Activated T-helper 1 cell treated with anti-CD3 and anti-CD28 coated beads, Interleukin-2, amount 50 U/mL, for 16 hours (primary cell): ENCODE measurements around the gene DENND5B.
"Not testable (repeated sequence)": the region's sequence is repeated elsewhere in the genome, so short reads cannot be mapped to it uniquely, and the experiment has no call there.

ENCODE experiments used
- DNase-seq, 2 donors: peaks; one replicate each; pipeline ENCODE4 v3.0.0-alpha.2; 2020; ENCODE audit warnings: low read depth in 1 of 2, low spot score in 1 of 2

The DENND5B gene

DNA sequence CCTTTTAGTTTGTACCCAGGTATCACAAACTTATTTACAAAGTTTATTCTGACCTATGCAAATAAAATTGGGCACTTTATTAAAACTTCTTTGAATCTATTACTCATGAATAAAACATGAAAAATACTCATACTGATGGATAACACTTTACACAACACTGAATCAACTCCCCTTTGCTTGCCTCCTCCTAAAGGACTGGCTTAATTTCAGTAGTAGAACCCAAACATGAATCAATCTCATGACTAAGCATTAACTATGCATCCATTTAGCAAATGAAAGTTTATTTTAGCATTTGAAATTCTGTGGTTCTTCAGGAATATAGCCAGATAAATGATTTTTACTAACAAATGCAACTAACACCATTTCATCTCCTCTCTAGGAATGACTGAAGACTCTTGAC is 32.4 kb downstream of the DENND5B start:
- no peak for DNase-seq

DNA sequence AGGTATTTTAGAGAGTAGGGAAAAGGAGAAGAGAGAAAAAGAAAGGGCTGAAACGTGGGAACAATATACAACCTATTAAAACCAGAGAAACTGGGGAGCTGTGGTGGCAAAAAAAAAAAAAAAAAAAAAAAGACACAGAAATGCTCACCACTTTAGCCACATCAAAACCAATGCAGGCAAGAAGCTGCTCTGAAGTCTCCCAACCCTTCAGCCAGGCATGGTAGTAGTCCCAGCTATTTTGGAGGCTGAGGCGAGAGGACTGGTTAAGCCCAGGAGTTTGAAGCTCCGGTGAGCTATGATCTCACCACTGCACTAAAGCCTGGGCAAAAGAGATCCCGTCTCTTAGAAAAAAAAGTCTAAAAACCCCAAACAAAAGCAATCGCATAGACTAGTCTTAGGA is 33.2 kb downstream of the DENND5B start:
- no peak for DNase-seq

DNA sequence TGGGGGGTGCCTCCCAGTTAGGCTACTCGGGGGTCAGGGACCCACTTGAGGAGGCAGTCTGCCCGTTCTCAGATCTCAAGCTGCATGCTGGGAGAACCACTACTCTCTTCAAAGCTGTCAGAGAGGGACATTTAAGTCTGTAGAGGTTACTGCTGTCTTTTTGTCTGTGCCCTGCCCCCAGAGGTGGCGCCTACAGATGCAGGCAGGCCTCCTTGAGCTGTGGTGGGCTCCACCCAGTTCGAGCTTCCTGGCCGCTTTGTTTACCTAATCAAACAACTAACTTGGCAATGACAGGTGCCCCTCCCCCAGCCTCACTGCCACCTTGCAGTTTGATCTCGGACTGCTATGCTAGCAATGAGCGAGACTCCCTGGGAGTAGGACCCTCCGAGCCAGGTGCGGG is 35.5 kb downstream of the DENND5B start:
- DNase-seq, result not testable (repeated sequence)

DNA sequence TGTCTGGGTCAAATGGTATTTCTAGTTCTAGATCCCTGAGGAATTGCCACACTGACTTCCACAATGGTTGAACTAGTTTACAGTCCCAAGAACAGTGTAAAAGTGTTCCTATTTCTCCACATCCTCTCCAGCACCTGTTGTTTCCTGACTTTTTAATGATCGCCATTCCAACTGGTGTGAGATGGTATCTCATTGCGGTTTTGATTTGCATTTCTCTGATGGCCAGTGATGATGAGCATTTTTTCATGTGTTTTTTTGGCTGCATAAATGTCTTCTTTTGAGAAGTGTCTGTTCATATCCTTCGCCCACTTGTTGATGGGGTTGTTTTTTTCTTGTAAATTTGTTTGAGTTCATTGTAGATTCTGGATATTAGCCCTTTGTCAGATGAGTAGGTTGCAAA is 40.3 kb downstream of the DENND5B start:
- DNase-seq, result not testable (repeated sequence)

DNA sequence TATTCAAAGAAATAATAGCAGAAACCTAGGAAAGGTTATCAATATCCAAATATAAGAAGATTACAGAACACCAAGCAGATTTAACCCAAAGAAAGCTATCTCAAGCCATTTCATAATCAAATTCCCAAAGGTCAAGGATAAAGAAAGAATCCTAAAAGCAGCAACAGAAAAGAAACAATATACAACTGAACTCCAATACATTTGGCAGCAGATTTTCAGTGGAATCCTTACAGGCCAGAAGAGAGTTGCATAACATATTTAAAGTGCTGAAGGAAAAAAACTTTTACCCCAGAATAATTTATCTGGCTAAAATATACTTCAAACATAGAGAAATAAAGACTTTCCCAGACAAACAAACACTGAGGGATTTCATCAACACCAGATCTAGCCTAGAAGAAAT is 54.3 kb downstream of the DENND5B start:
- DNase-seq, result no peak

DNA sequence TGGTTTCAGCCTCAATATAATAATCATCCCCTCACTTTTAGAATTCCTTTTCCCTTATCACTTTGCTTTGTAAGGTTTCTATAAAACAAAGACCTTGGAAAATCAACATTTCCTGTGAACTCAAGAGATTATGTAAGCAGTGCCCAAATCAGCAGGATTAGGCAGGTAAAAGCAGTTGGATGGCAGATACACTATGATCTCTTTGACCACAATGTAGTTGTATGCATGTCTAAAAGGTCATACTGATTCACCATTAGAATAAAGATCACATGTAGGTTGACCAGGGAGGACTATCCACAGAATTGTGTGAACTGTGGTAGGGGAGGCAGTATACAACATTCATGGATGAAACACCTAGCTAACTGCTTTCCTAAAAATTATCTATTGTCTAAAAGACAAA is 57.5 kb downstream of the DENND5B start:
- no peak for DNase-seq

DNA sequence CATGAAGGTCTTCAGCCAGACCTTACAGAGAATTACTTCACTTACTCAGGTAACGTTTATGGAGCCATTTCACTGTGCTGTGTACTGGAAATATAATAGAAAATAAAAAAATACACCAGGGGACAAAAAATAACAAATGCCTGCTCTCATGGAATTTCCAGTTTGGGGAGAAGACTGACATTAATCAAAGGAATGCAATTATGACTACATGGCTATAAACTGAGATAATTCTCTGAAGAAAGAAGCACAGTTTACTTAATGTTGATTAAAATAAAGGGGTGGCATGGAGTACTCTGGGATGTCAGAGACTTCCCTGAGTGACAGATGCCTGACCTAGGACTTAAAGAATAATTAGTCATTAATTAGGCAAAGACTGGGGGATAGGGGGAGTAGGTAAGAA is 59.0 kb downstream of the DENND5B start:
- DNase-seq, result no peak

DNA sequence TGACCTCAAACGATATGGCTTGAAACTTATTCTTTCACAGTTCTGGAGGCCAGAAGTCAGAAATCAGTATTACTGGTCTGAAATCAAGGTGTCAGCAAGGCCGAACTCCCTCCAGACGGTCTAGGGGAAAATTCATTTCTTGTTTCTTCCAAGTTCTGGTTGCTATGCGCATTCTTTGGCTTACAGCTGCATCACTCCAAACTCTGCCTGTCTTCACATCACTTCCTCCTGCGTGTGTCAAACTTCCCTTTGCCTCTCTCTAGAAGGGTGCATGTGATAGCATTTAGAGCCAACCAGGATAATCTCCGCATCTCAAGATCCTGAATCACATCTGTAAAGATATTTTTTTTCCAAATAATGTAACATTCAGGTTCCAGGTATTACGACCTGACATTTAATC is 62.8 kb downstream of the DENND5B start:
- no peak for DNase-seq

DNA sequence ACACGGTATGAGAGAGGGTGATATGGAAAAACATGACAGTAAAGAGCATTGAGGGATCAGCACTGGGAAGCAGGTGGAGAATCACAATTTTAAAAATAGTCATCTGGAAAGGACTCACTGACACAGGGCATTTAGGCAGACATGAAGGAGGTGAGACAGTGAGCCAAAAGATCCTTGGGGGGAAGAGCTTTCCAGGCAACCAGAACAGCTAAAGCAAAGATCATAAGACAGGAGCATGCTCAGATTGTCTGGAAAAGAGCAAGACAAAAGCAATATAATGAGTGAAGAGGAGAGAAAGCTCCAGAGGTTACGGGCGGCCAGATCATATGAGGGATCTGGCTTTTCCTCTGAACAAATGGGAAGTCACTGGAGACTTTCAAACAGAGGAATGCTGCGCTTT is 63.9 kb downstream of the DENND5B start:
- no peak for DNase-seq

DNA sequence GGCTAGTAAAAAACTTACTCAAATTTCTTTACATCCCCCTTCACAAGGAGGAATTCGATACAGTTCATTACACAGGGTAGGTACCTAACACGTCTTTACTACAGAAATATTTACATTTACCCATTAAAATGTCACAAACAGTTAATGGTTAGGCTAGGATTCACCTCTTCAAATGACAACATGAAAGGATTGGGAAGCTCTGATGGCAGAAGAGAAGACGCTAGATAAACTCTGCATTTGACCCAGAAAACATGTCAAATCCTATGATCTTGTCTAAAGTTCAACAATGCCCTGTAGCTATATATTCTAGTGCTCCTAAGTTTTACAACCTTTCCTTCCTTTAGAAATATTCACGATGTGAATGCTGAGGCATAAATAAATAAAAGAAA is 64.8 kb downstream of the DENND5B start:
- no peak for DNase-seq

DNA sequence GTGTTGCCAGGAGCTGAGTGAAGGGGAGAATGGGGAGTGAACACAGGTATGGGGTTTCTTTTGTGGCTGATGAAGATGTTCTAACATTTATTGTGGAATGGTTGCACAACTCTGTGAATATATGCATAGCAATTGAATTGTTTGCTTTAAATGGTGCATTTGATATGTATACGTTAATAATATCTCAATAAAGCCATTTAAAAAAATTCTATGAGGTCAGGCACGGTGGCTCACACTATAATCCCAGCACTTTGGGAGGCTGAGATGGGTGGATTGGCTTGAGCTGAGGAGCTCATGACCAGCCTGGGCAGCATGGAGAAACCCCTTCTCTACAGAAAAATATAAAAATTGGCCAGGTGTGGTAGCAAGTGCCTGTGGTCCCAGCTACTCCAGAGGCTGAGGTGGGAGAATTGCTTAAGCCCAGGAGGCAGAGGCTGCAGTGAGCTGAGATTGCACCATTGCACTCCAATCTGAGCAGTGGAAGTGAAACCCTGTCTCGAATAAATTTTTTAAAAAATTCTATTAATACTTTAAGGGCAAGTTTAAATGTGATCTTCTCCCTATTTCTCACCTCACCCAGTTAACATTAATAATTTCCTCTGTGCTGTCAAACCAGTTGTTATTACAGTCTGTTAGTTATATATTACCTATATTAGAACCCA is 65.3 kb downstream of the DENND5B start:
- no peak for DNase-seq

DNA sequence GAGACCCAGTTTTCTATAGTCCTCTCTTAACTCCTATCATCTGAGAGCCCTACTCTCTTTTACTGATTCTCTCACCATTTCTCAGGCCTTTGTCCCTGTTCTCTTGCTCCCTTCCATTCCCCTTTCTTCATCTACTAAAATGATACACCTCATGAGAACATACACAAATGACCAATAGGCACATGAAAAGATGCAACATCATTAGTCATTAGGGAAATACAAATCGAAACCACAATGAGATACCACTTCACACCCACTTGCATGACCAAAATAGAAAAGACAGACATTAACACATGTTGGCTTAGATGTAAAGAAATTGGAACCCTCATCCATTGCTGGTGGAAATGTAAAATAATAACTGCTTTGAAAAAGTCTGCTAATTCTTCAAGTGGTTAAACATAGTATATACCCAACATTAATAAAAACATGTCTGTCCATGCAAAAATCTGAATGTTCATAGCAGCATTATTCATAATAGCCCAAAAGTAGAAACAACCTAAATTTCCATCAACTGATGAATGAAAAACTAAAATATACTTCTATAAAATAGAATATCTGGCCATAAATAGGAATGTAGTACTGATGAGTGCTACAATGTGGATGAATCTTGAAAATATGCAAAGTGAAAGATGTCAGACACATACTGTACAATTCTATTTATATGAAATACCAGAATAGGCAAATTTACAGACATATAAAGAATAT is 66.0 kb downstream of the DENND5B start:
- no peak for DNase-seq

DNA sequence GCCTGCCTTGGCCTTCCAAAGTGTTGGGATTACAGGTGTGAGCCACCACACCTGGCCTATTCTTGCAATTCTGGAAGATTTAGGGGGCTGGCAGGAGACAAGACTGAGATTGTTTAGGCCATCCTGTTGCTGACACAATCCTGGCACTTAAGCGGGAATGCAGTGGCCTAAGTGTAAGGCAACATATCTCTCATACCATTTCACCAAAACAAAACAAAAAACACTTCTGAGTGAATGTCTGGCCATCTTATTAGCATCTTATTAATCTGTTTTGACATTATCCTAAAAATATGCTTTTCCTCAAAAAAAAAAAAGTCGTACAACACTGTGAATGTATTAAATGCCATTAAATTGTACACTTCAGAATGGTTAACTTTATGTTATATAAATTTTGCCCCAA is 67.6 kb downstream of the DENND5B start:
- DNase-seq, result no peak

DNA sequence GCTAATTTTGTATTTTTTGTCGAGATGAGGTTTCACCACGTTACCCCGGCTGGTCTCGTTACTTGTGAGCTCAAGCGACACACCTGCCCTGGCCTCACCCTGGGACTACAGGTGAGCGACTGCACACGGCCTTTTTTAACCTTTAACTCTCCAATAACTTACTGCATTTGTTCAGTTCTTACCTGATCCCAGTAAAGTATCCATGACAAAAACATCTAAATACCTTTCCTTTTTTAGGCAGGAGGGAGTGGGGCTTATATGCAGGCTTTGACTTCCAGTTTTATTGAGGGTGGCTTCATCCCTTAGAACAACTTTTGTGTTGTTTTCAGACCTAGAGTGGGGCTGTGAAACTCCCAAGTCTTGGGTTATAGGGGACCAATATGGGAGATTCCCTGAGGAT is 68.3 kb downstream of the DENND5B start:
- no peak for DNase-seq

DNA sequence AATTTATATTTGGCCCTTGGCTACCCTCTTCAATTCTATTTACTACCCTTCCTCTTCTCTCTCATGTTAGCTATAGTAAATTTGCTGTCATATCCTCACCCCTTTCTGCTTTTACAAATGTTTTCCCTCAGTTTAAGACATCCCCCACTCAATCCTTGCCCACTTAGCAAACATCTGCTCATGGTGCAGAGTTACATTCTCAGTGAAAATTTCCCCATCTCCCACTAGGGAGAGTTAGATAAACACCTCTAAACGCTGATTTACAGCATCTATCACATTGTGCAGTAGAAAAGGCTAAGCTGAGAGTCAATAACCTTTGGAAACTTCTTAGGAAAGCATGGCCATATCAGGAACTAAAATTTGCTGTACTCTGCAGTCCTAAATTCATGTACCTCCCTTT is 69.0 kb downstream of the DENND5B start:
- no peak for DNase-seq

DNA sequence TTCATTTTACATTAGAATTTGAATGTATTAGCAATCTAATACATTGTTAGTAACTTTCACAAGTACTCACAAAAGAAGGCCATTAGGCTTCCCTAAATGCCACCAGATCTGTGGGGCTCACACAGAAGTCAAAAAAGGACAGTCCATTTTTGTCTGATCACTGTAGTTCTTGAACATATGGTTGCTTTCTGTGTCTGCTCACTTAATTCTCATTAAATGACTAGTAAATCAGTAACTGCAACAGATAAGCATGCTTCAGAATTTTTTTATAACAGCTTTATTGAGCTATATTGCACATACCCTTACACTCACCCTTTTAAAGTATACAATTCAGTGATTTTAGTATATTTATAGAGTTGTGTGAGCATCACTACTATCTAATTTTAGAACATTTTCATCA is 71.4 kb downstream of the DENND5B start:
- DNase-seq, result no peak

DNA sequence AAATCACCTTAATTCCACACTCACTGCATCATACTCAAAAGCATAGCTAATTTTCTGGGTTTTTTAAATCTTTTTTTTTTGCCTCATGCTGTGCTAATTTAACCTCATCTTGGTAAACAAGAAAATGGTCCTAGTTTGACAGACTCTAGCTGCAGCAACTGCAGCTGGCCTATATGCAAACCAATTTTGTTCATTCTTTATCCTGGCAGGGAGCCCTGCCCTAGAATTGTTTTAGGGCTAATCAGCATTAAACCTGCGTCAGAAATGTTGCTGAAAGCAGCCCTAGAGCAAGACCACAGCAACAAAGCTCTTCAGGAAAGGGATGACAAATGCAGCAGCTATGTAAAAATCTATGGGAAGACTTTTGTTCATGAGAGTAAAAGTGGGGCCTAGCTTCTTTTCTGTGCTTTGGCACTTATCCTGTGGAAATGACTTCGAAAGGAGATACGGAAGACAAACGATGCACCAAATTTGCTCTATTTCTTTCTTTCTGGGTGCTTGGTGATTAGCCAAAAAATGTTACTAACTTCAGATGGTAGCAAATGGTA is 72.2 kb downstream of the DENND5B start:
- no peak for DNase-seq

DNA sequence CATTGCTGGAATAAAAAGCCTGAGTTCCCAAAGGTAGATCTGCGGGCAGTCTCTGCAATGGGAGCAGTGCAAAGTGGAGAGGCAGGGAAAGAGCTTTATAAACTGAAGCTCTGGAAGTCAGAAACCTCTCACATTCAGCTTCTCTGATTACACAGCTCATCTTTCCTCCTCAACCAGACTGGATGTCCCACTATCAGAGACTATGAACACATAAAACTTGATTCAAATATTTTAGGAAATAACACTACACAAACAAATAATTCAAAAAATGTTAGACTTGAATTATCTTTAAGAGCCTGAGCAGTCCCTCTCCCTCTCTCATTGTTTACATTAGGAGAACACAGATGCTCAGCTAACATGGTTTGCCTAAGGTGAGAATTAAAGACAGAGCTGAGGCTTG is 72.9 kb downstream of the DENND5B start:
- DNase-seq, result no peak

DNA sequence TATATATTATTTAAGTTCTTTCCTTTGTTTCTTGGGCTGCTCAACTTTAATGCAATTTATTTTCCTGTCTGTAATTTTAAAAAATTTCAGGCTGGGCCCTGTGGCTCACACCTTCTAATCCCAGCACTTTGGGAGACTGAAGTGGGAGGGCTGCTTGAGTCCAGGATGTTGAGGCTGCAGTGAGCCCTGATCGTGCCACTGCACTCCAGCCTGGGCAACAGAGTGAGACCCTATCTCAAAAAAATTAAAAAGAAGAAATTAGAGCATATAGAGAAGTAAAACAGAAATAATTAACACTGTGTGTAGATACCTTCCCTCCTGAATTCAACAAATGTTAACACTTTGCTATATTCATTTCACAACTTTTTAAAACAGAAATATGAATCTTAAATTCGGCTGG is 74.2 kb downstream of the DENND5B start:
- no peak for DNase-seq

DNA sequence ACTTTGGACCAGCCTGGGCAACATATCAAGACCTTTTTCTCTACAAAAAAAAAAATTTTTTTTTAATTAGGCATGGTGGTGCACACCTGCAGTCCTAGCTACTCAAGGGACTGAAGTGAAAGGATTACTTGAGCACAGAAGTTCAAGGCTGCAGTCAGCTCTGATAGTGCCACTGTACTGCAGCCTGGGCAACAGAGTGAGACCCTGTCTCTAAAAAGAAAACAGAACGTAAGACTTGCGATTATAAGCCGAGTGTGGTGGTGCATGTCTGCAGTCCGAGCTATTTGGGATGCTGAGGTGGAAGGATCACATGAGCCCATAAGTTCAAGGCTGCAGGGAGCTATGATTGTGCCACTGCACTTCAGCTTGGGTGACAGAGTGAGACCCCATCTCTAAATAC is 76.0 kb downstream of the DENND5B start:
- DNase-seq, result no peak

DNA sequence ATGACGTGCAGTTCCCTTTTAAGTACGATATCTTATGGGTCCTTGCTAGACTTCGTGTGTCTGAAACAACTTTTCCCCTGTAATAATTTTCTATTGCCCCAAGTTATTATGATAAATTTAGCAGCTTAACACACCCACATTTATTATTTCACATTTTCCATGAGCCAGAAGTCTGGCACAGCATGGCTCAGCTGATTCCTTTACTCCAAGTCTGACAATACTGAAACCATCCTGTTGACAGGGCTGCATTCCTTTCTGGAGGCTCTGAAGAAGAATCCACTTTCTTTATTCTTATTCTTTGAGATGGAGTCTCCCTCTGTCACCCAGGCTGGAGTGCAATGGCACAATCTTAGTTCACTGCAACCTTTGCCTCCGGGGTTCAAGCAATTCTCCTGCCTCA is 80.9 kb downstream of the DENND5B start:
- DNase-seq, result no peak

DNA sequence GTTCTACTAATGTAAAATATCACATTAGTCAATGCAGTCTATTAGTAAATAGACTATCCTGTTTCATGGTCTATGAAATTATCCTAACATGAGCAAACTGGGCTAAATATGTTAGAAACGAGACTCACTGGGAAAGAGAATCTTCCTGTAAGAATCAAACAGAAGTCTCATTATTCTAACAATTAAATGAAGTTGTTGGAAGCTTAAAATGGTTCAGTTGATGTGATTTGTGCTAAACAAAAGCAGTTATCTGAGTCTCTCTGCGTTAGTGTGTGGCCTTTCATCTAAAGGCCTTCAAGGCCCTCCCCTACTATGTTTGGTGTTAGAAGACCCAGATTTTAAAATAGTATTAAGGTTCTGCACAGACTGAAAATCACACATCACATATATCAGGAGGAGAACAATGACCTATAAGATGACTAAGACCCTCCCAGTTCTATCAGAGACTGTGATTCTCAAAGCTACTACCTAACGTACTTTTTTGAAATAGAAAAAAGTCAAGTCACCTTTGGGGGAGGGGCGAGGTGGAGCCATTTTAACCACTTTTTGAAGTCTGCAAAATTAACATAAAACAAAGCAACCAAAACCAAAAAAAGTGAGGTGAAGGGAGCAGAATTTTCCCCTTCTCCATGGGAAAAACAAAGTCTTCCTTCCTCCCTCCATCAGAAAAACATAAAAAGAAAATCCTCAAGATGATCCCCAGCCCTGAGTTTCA is 82.3 kb downstream of the DENND5B start:
- no peak for DNase-seq
